ENCODE results near the gene TSPAN7. TPM values are rescaled to one million over a fixed set of nuclear protein-coding genes. Genes with fewer than 3 reads are reported as not detected.

The TSPAN7 gene
- total and polyA plus RNA-seq, 2 of the 8 experiments (the other 6 are each of a cell fraction or from before 2014, with no cell fraction given), result 32.1 to 37.7 TPM

GRCh38 chrX:38699696-38700095 lies 138.4 kb downstream of the TSPAN7 start:
- Histone ChIP-seq H2AFZ (ENCODE audit: low read length) (no peak overlapping the region), H3K23ac (ENCODE audit: insufficient read length) (no peak overlapping the region), H3K56ac (replicated peaks; ENCODE audit: insufficient read length, low read depth, low read length) (no peak overlapping the region), H2BK12ac (ENCODE audit: low read depth, low read length) (no peak overlapping the region), H2BK15ac (ENCODE audit: low read length) (no peak overlapping the region), H2BK20ac (ENCODE audit: low read length) (no peak overlapping the region), H3K23me2 (ENCODE audit: low read depth, low read length) (no peaks in the 10 kb centered on the region), H3K27me3 (replicated peaks in 1 of 4; ENCODE audit: control insufficient read depth in 3 of 4, extremely low read depth in 1 of 4, insufficient read depth in 3 of 4, low read length in 3 of 4) (no peaks in the 10 kb centered on the region), H3K4me1 (replicated peaks in 1 of 4; ENCODE audit: control insufficient read depth in 3 of 4, insufficient read depth in 4 of 4, low read length in 3 of 4) (peaks cover 0 to 8% (median 0%) of the 10 kb centered on the region in 4 experiments; a peak in 1 of 7 replicates), H3K14ac (ENCODE audit: insufficient read length) (no peak overlapping the region), H4K5ac (ENCODE audit: insufficient read length, low read depth, low read length) (no peak overlapping the region), H3K18ac (ENCODE audit: extremely low read depth, low read length) (no peak overlapping the region), H3K36me3 (ENCODE audit: control insufficient read depth in 2 of 4, insufficient read depth in 4 of 4, low read length in 3 of 4) (no peaks in the 10 kb centered on the region), H3K9me3 (ENCODE audit: insufficient read depth in 2 of 2, low read depth in 1 of 2, low read length in 1 of 2) (no peaks in the 10 kb centered on the region), H3K4ac (replicated peaks; ENCODE audit: insufficient read length, low read depth, low read length) (no peak overlapping the region), H3K9ac (replicated peaks in 1 of 4; ENCODE audit: extremely low read depth in 1 of 4, low read depth in 3 of 4, low read length in 3 of 4) (no peak overlapping the region), H3K79me2 (ENCODE audit: control insufficient read depth in 1 of 2, insufficient read depth in 2 of 2, low read length in 2 of 2) (no peaks in the 10 kb centered on the region), H4K20me1 (replicated peaks in 1 of 2; ENCODE audit: control insufficient read depth in 1 of 2, insufficient read depth in 2 of 2, low read length in 2 of 2) (no peaks in the 10 kb centered on the region), H2AK5ac (ENCODE audit: low read depth, low read length) (no peak overlapping the region), H4K91ac (replicated peaks; ENCODE audit: insufficient read length, low read length) (no peak overlapping the region), H4K8ac (ENCODE audit: extremely low read depth, insufficient read depth, low read length) (no peak overlapping the region), H3K79me1 (ENCODE audit: low read depth, low read length) (no peaks in the 10 kb centered on the region), H2BK5ac (ENCODE audit: low read depth, low read length) (no peak overlapping the region), H3K4me2 (ENCODE audit: insufficient read depth in 1 of 2, low read depth in 2 of 2, low read length in 2 of 2) (no peak overlapping the region), H3K27ac (ENCODE audit: low read depth, low read length) (no peak overlapping the region), H2BK120ac (replicated peaks; ENCODE audit: low read depth, low read length) (no peak overlapping the region), H3K4me3 (ENCODE audit: extremely low read depth in 1 of 4, insufficient read depth in 2 of 4, low read depth in 3 of 4, low read length in 4 of 4) (no peak overlapping the region)
- WGBS, 2 experiments (ENCODE audit: extremely low coverage in 1 of 2, insufficient coverage in 1 of 2, insufficient read length in 1 of 2, insufficient replicate concordance in 2 of 2, low coverage in 1 of 2, low lambda C conversion rate in 2 of 2, missing lambda C conversion rate in 1 of 2), result 22% methylated on average over 1 of the region's 1 CpG; no CpG with 5 or more reads in 1 of the 2 experiments
- POLR2A ChIA-PET (ENCODE audit: partially characterized antibody), result no interaction called here
- CTCF ChIA-PET (ENCODE audit: partially characterized antibody), result interaction anchor here (0.7 to 1.2 kb wide), 2 partner anchors 8 to 19 kb away, joined by 4 read pairs; no protein-coding TSS in a partner anchor
- no peak for DNase-seq (ENCODE audit: low read depth in 1 of 2, low spot score in 2 of 2)
- FAIRE-seq, result no peak
- TF ChIP-seq, protein P1, sequence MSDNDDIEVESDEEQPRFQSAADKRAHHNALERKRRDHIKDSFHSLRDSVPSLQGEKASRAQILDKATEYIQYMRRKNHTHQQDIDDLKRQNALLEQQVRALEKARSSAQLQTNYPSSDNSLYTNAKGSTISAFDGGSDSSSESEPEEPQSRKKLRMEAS (IDR thresholded peaks at IDR 0.05), result no peak
- TF ChIP-seq RXRA (IDR thresholded peaks at IDR 0.05; ENCODE audit: insufficient read depth, low read depth, low read length) (no peak), RFX5 (IDR thresholded peaks at IDR 0.05; ENCODE audit: borderline replicate concordance, low read depth, low read length) (no peak), JUND (IDR thresholded peaks at IDR 0.05; ENCODE audit: low read length) (no peak), CBX5 (IDR thresholded peaks at IDR 0.05; ENCODE audit: low read depth, low read length) (no peak), CREB1 (IDR thresholded peaks at IDR 0.05) (no peak), NANOG (IDR thresholded peaks at IDR 0.05; ENCODE audit: insufficient read depth, low read depth, low read length, poor library complexity, severe bottlenecking) (no peak), ASH2L (IDR thresholded peaks at IDR 0.05; ENCODE audit: low read length) (no peak)

Measured in H1 (cell line).